OCI-M2 (cell line): Measurements from ENCODE around the gene DUSP8.

Experiments
- DNase-seq: peaks from one replicate; lab custom pipeline; 2025; ENCODE audit not compliant: unreplicated experiment; lab: John Stamatoyannopoulos, UW

The DUSP8 gene

DNA sequence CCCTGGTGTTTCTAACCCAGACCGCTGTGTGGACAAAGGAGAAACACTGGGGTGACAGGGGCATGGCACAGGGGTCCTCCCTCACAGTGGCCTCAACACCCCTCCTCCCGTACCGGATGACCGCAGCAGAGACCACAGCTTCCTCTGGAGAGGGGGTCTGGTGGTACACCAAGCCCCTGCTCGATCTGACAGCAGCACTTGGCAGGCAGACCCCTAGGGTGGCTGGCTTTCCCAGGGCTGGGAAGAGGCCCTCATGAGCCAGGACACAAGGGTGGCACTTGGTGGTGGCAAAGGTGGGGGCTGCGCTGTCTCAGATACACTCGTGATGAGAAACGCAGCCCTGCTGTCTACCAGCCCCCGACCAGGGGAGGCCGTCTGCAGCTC lies 38.7 kb downstream of the DUSP8 start:
- no peak for DNase-seq

DNA sequence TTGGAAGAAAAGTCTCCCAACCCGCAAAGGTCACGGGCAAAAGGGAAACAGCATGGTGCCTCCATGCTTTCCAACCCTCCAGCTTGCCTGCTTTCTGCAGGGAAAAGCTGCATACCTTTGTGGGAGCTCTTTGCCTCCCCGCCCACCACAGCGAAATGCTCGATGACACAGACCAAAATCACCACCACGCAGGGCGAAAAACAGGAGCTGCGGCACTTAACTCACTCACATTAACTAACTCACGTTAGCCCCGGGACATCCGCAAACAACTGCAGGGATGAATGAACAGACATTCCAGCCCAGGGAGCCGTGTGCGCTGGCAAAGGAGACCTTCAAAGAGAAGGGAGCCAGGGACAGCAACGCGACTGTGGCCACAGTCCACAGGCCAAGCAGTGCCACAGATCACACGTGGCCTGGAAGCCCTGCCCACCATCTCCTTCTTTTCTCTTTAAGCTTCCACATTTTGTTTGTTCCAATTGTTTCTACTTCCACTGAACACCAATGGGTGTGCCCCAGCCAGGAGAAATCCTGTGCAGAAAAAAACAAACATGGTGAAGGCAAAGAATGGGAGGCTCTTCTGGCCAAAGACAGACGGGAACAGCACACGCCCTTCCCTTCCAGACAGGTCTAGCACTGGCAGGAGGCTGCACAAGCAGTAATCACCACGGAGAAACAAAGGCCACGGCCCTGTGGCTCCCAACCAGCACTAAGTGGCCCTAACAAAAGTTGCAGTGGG lies 39.3 kb downstream of the DUSP8 start:
- no peak for DNase-seq

GRCh38 chr11:1532014-1532586 lies 40.0 kb downstream of the DUSP8 start:
- DNase-seq = no peak

GRCh38 chr11:1531449-1532013 lies 40.5 kb downstream of the DUSP8 start:
- DNase-seq = no peak

- no peak for DNase-seq
Measured at GRCh38 chr11:1530686-1531448, 41.2 kb downstream of the DUSP8 start.

DNA sequence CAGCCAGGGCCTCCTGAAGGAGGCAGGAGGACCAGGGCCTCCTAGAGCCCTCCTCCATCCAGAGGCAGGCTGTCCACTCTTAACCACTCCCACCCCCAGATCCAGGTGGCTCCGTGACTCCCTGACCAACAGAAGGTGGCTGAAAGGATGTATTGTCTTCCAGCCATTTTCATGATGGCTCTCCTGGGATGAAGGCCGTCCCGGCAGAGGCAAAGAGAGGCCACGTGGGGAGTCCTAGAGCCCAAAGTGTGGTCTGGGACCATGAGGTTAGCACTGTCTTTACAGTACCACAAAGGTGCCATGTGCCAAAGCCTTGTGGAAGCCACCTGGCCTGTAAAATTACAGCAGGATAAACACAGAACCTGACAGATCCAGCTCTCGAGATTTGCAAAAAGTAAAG lies 42.3 kb downstream of the DUSP8 start:
- no peak for DNase-seq

DNA sequence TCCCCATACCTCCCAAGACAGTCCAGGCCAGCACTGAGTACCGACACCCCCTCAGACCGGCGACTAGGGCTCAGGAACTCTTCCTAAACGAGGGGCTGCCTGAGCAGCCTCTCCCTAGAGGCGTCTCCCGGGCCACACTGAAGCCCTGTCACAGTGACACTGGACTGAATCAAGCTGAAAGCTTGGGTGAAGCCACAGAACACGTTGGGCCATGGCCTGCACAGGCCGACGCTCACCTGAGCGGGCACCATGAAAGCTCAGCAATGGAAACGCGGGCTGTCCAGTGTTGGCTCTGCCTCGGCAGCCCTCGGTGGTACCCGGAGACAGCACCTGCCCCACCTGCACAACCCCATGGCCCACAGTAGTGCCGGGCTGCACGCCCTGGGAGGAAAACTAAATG lies 42.8 kb downstream of the DUSP8 start:
- DNase-seq = no peak

DNA sequence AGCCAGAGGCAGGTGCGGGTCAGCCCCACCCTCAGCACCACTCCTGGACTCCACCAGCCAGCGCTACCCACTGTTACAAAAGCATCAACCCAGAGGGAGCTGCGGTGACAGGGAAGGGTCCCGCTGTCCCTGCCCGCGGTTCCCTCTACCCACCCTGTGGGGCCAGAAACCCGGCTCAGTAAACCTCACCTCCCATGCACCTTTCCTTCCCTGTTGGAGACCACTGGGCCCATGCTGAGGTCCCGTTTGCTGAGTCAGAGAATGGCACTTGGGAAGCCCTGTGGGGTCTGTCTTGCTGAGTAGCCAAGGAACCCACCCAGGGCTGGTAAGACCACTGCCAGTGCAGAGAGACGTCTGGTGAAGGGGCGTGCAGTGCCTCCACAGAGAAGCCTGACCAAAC lies 43.4 kb downstream of the DUSP8 start:
- no peak for DNase-seq

GRCh38 chr11:1526785-1527184 lies 45.3 kb downstream of the DUSP8 start:
- DNase-seq = no peak

GRCh38 chr11:1523779-1524178 lies 48.3 kb downstream of the DUSP8 start:
- DNase-seq = no peak

DNA sequence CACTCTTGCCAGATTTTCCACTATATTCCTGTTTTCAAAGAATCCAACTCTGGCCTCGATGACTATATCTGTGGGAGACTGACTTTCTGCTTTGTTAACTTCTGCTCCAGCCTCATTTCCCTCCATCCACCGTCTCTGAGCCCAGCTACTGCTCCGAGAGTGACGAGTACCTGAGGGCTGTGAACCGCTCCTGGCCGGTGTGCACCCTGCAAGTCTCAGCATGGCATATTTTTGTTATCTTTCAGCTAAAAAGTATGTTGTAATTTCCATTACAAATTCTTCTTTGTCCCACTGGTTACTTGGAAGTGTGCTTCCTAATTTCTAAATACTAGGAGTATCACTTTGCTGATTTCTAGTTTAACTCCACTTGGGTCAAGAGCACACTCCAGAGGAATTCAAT lies 49.0 kb downstream of the DUSP8 start:
- no peak for DNase-seq

DNA sequence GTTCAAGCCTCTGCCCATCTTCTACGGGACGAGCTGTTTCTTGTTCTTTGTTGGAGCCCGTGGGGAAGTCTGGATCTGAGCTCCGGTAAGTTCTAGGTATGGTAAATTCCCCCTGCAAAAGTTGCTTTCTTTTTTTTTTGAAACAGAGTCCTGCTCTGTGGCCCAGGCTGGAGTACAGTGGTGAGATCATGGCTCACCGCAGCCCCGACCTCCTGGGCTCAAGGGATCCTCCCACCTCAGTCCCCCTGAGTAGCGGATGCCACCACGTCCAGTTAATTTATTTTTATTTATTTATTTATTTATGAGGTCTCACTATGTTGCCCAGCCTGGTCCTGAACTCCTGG lies 50.0 kb downstream of the DUSP8 start:
- no peak for DNase-seq

DNA sequence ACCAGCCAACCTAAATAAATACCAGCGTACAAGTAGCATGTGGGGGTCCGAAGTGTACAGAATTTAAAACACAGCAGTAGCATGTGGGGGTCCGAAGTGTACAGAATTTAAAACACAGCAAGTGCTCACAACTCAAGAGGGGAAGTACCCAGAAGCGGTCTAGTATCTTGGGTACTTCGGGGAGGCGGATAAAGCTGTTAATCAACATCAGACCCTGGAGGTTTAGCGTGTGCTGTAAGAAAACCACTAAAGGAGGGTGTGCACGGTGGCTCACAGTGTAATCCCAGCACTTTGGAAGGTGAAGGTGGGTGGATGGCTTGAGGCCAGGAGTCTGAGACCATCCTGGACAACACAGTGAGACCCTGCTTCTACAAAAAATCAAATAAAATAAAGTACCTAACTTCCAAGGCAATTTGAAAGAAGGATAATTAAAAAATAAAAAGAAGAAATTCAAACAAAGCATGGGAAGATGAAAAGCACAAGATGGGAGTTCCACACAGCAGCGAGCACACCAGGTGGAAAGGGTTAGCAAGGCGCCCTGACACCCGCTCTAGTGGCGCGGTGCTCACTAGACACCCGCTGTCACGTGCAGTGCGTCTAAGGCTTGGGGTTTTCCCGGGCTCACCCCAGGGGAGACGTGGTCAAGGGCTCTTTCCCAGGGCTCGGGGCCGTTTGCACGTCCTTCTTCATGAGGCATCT lies 50.5 kb downstream of the DUSP8 start:
- no peak for DNase-seq

- no peak for DNase-seq
Measured at GRCh38 chr11:1520663-1521267, 51.3 kb downstream of the DUSP8 start.

- DNase-seq = no peak
Measured at GRCh38 chr11:1520209-1520662, 51.8 kb downstream of the DUSP8 start.

DNA sequence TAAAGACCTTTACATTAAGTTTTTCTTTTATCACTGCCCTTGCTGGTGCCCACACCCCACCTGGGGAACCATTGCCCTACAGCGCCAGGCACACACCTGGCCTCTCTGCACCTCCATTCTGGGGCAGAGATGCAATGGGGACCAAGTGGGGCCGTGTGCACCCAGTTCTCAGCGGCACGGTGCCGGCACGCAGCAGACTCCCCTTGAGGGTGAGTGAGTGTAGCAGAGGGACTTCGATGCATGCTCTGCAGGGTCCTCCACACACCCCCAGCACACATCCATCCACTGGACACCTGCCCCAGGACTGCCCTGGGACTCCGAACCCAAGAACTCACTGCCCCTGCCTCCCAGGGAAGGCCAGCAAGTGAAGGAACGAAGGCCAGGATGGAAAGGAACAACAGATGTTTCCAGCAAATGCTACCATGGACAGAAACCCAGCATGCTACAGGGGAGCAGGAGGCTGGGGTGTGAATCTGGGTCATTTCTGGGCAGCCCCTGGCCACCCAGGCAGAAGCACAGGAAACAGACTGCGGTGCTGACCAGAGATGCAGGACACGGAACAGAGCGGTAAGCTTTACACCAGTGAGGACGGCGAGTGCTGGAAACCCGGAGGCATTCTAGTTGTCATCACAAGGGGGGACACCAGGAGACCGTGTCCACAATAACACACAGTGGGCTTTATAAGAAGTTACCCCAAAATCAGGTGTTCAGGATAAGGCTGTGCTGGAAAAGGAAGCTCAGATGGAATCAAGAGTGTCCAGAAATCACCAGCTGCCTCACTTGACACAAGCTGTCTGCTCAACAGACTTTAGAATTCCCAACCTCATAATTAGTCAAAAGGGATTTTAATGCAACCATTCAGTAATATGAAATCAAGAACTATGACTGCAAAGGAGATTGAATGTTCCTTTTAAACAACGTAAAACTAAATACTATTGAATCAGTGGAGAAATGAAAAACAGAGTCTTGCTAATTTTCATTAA lies 52.8 kb downstream of the DUSP8 start:
- DNase-seq = no peak

- no peak for DNase-seq
Measured at GRCh38 chr11:1518301-1518700, 53.8 kb downstream of the DUSP8 start.

- DNase-seq = no peak
Measured at GRCh38 chr11:1517117-1518005, 54.7 kb downstream of the DUSP8 start.
